GM21576 (cell line): Measurements from ENCODE around the gene KRTAP10-11.

Experiments used
- ATAC-seq: cut with Tn5 transposase; IDR thresholded peaks from one replicate; pipeline ENCODE4 v1.9.1; 2021; ENCODE audit warnings: mild to moderate bottlenecking, moderate library complexity; ENCODE audit not compliant: unreplicated experiment

KRTAP10-11 gene

DNA sequence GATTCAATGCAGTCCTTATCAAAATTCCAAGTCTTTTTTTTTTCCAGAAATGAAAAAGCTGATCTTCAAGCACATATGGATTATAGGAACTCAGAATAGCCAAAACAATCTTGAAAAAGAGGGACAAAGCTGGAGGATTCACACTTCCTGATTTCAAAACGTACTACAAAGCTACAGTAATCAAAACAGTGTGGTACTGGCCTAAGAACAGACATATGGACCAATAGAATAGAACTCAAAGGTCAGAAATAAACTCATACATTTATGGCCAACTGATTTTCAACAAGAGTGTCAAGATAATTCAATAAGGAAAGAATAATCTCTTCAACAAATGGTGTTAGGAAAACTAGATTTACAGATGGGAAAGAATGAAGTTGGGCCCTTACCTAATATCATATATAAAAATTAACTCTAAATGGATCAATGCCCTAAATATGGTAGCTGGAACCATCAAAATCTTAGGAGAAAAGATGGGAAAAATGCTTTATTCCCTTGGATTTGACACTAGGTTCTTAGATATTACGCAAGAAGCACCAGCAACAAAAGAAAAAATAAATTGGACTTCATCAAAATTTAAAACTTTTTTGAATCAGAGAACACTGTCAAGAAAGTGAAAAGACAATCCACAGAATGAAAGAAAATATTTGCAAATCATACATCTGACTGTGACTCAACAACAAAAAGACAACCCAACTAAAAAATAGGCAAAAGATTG lies 46.7 kb downstream of the KRTAP10-11 start:
- ATAC-seq: no peak

DNA sequence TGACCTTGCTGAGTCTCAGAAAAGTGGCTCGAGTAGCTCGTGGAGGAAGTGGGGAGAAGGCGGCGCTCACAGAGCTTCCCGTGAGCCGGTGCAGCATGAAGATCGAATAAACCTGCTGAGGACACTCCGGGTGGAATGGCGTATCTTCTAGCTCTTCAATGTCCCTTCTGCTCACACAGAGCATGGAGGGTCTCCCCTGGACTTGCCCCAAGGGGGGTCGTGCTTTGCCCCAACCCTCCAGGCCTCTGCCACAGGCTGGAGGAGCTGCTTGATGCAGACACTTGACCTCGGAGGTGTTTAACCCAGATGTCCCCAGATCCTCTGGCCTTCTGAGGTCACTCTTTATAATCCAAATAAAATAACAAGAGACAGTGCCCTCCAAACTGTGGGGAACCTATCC lies 48.6 kb downstream of the KRTAP10-11 start:
- no peak for ATAC-seq

- ATAC-seq: no peak
These were observed 49.0 kb downstream of the KRTAP10-11 start for GRCh38 chr21:44695184-44695583.

GRCh38 chr21:44695641-44696040 lies 49.4 kb downstream of the KRTAP10-11 start:
- no peak for ATAC-seq

GRCh38 chr21:44696572-44696971 lies 50.4 kb downstream of the KRTAP10-11 start:
- no peak for ATAC-seq
